AG09309 (cell line): ENCODE data around the gene LY6G5C.

Source experiments
- DNase-seq: peaks from one replicate; pipeline ENCODE4 v3.0.0-alpha.2; 2010; ENCODE audit warnings: low read depth
- H3K4me3 ChIP-seq: 2 replicates; pipeline ENCODE4 v1.5.1; 2011; ENCODE audit warnings: mild to moderate bottlenecking, low read depth, low read length, moderate library complexity; ENCODE audit not compliant: control insufficient read depth
- CTCF ChIP-seq: IDR thresholded peaks from 2 replicates; pipeline ENCODE4 v1.5.1; 2011; ENCODE audit warnings: mild to moderate bottlenecking, low read depth, low read length, inconsistent platforms; ENCODE audit not compliant: insufficient read depth, control insufficient read depth; ENCODE audit errors: missing control alignments

Gene LY6G5C

GRCh38 chr6:31665501-31666336, 15.1 kb downstream of the LY6G5C start, which contains the start of gene CSNK2B:
Gene CSNK2B (plus strand): TSS chr6:31666080. CDS start chr6:31666832, 752 bp downstream.
- TF ChIP-seq CTCF = peak; percentile 4
- DNase-seq = peak; percentile 83
- H3K4me3 ChIP-seq = peak within 1 kb of the TSS; percentile 95

- H3K4me3 ChIP-seq = peak within 1 kb of the TSS; percentile 95
- peak; percentile 79 for DNase-seq
- TF ChIP-seq CTCF = no peak
Observed at GRCh38 chr6:31664790-31665500, 15.9 kb downstream of the LY6G5C start, which contains the start of gene GPANK1. Gene GPANK1 (minus strand): TSS chr6:31664997. CDS start chr6:31664478, 519 bp downstream.

GRCh38 chr6:31663961-31664789, 16.7 kb downstream of the LY6G5C start:
- H3K4me3 ChIP-seq = peak overlapping the region; percentile 95
- no peak for TF ChIP-seq CTCF
- no peak for DNase-seq

GRCh38 chr6:31663126-31663960, 17.5 kb downstream of the LY6G5C start:
- no peak for DNase-seq
- H3K4me3 ChIP-seq = peak overlapping the region; percentile 95
- TF ChIP-seq CTCF = no peak

GRCh38 chr6:31662124-31662723, 18.6 kb downstream of the LY6G5C start:
- H3K4me3 ChIP-seq = no peak overlapping the region
- no peak for DNase-seq
- no peak for TF ChIP-seq CTCF
